Adipose tissue (tissue), 3 donors: ENCODE results near the gene KIF12. TPM values are rescaled to one million over a fixed set of nuclear protein-coding genes. Genes with fewer than 3 reads are reported as not detected.

ENCODE experiments used
- H3K27ac ChIP-seq: one replicate; pipeline ENCODE4 v1.5.1; 2013; ENCODE audit warnings: low read depth, low read length
- WGBS, 3 donors: extraction: QIAGEN DNeasy Blood & Tissue Kit; methylation state at CpG; one replicate each; pipeline ENCODE4 v1.1.7; 2013; 5-methylcytosine and 5-hydroxymethylcytosine counted together
- polyA plus RNA-seq, 3 donors: library from polyadenylated mRNA; stranded (reverse); fragments of 200-250 nt; gene quantifications; one replicate each; pipeline ENCODE4 v1.2.3, GENCODE V29; 2013
- donor health status: healthy with polysubstance abuse.
- donor health status: Bipolar disorder and iron deficiency.
- donor health status: healthy.

The KIF12 gene
- polyA plus RNA-seq, 3 donors, result 0.22 to 38.8 (median 1.0) TPM

DNA sequence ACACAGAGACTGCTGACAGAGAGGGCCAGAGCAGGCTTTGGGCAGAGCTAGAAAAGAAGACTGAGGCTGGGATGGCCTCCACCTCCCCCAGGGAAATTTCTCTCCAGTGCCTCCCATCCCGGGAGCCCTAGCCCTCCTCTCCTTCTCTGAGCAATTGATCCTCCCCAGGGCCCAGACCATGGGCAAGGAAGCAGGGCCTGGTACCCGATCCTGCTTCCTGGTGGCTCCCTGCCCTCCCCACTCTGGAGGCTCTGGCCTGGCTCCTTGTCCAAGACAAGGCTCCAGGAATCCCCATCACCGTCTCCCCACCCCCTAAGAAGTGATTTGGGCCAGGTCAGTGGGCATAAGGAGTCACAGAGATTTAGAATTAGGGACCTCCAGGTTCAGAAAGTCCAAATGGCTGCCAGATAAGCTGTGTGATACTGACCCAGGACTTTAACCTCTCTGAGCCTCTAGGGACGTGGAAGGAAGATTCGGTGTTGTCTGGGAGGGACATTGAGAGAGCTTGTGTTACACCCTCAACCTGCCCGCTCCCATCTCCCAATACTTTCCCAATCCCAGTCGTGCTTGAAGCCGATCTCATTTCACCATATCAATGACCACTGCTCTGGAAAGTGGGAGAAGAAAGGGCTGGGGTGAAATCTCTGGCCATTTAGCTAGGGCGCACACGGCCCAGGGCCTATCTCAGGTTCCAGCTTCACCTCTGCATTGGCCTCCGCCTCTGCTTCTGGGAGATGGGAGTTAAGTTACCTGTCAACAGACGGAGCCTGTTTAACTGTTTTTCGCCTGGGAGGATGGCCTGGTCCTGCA lies 25.8 kb upstream of the KIF12 start:
- WGBS, 3 donors, result 81 to 91% (median 83%) methylated on average over 13 of the region's 13 CpGs

DNA sequence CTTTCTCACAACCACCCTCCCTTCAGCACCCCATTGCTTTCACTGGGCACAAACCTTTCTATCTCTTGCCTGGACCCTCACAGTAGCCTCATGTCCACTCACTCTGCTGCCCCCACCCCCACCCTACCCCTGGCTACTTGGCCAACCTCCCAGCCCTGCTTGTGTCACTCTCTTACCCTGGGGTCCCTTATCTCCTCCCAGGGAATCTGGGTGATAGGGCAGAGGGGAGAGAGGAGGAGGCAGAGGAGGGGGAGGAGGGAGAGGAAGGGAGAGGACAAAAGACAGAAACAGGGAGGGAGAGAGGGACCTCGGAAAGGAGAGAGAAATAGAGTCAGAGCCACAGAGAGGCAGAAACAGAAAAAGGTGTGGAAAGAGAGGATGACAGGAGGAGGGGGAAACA lies 25.0 kb upstream of the KIF12 start:
- H3K27ac ChIP-seq, result no peak overlapping the region
- WGBS, 3 donors, result 35 to 63% (median 43%) methylated on average over 1 of the region's 1 CpG

More for the DNA sequence above, 25.8 kb upstream of the KIF12 start:
- H3K27ac ChIP-seq, result no peak overlapping the region

DNA sequence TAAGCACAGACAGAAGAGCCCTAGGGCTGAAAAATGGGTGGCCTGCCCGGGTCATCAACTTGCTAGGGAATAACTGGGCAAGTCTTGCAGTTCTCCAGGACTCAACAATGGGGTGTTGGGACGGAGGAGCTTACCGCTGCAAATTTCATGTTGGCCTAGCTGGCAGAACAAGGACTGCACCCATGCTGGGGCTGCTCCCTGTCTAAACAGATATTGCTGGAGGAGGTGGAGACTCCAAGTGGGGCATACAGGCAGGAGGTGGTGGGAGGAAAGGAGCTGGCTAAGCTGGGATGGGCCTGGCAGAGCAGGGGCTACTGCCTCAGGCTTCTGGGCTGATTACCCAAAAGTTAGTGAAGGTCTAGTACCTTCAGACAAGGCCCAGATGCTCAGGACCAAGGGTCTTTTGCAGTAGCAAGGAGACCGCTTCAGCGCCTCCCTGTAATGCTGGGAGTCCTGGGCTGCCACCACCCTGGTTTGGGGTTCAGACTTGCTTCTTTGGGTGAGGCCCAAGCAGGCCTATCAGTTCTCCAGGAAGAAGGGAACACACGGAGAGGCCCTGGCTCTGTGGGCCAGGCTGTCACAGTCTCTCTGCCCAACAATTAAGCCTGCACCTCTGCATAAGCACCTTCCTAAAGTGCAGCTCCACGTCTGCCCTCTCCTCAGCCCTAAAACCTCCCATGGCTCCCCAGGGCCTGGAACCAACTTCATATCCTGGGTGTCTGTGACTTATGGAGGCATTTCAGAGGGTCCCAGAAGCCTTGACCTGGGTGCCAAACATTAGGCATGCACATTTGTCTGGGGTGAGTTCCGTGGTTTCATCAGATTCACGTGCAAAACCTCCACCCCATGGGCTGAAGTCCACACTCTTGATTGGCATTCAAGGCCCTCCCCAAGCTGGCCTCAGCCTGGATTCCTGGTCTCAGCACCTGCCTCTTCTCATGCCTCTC lies 24.2 kb upstream of the KIF12 start:
- 80 to 86% (median 82%) methylated on average over 9 of the region's 9 CpGs for WGBS, 3 donors
- H3K27ac ChIP-seq, result no peak overlapping the region

DNA sequence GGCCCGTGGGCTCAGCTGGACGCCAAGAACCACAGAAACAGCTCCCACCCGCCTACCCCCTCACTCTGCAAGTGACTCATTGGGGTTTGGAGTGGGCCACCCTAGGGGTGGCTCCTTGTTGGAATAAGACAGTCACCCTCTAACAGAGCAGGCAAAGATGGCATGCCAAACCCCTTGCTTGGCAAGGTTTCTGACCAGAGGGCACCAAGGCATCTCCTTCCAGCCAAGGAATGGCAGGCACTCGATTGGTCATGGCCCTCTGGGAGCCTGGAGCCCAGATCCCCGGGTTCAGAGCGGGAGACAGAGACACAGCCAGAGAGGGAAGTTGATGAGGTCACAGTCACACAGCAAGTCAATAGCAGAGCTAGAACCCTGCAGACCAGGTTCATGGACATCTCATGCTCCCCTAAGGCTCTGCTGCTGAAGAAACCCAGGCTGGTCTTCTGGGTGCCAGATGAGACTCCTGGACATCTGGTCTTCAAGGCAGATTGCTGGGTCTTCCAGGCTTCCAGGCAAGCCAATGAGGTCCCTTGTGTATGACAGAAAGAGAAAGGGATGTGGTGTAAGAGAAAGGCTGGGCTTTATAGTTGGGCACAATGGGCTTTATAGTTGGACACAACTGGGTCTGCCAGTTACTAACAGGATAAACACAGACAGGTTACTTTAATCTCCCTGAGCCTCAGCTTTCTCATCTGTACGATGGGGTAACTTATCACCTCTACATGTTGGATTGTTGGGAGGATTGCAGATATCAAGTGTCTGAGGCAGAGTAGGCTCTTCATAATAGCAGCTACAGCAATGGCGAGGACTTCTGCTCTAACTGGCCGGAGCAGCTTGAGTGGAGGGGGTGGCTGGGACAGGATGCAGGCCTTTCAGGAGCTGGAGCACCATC lies 23.3 kb upstream of the KIF12 start:
- H3K27ac ChIP-seq, result no peak overlapping the region
- 82 to 91% (median 87%) methylated on average over 9 of the region's 9 CpGs for WGBS, 3 donors

DNA sequence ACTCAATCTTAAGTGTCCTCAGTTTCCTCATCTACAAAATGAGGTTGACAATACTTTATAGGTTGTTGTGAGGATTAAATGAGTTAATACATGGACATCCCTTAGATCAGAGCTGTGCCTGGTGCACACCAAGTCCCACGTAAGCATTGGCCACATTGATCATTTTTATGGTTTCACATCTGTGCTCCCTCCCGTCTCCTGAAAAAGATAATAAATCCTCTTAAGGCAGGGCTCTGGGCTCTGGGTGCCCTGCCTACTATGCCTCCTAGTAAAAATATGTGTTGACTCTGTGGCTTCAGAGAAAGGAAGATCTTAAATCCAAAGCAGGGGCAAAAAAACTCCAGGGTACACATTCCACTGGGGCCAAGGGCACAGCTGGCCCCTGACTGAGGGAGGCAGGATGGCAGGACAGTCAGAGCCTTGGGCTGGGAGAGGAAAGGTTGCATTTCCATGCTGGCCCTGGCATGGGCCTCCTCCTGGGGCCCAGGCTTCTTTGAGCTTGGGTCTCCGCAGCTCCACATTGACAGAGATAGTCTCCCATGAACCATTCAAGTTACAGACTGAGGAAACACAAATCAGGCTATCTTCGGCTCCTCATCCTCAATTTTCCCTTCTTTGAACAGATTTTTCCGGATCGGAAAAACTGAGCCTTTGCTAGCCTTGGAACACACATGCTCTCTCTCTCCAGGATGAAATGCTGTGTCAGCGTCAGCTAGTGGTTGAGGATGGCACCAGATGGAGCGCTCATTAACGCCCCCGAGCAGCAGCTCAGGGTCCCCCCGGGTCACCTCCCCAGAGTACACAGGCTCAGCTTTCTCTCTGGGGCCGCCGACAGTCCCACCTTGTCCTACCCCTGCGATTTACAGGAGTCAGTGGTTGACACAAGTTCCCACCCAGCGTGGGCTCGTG lies 22.4 kb upstream of the KIF12 start:
- no peak overlapping the region for H3K27ac ChIP-seq
- WGBS, 3 donors, result 79 to 88% (median 81%) methylated on average over 16 of the region's 16 CpGs

DNA sequence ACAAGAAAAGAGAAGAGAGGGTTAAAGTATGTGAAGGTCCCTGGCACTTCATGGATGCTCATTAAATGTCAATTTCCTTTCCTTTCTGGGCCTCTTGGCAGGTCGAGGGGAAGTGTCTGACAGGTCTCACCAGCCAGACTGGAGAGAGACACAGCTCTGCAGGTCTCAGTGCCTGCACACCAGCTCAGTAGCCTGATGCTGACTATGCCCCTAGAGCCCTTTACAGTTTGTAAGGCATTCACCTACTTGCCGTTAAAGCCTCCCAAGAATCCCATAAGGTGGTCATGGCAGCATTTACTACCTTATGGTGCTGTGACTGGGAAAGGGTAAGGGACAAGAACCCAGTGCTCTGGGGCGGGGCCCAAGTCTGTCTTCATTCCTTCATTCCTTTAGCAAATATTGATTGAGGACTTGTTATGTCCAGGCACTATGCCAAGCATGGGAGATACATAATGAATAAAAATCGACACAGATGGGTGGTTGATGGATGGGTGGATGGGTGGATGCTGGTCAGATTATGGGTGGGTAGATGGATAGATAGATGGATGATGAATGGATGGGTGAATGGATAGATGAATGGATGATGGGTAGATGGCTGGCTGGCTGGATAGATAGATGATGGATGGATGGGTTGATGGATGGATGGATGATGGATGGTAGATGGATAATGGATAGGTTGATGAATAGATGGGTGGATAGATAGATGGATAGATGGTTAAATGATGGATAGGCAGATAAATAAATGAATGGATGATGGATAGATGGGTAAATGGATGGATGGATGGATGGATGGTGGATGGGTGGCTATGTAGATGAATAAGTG lies 21.3 kb upstream of the KIF12 start:
- no peak overlapping the region for H3K27ac ChIP-seq
- 36 to 67% (median 59%) methylated on average over 4 of the region's 4 CpGs for WGBS, 3 donors

DNA sequence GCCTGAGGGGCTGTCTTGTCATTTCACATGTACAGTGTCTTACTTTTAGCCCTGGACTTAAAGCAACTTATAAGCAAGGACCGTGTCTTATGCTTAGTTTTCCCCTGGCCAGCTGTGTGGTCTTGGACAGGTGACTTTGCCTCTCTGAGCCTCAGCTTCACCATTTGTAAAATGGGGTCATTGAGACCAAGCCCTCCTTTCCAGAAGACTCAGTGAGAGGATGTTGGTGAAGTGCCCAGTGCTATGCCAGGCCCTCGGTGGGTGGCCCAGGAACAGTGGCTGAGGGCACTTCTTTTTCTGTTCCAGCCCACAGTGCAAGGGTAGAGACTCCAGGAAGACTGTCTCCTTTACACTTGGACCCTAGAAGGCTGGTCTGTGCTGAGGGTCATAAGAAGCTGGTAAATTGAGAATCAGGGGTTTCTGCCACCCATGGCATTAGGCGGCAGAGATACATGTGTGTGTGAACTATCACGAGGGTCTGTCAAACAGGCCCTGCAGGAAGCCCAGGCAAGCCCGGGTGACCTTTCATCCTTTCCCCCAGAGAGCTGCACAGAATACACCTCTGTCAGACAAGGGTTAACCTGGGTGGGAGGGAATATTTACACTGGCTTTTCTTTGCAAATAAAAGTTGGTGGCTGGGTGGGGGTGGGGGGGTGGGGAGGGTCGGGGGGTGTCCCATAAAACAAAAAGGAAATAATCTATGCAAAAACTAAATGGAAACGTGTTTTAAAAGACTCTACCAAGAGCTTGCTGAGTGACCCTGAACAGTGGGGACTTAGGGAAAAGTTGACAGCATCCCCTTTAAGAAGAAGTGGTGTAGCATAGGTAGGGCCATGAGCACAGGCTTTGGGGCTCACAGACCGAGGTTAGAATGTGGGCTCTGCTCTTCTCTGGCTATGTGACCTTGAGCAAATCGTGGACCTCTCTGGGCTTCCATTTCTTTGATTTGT lies 20.4 kb upstream of the KIF12 start:
- WGBS, 3 donors, result 35 to 60% (median 60%) methylated on average over 9 of the region's 9 CpGs
- H3K27ac ChIP-seq, result no peak overlapping the region

DNA sequence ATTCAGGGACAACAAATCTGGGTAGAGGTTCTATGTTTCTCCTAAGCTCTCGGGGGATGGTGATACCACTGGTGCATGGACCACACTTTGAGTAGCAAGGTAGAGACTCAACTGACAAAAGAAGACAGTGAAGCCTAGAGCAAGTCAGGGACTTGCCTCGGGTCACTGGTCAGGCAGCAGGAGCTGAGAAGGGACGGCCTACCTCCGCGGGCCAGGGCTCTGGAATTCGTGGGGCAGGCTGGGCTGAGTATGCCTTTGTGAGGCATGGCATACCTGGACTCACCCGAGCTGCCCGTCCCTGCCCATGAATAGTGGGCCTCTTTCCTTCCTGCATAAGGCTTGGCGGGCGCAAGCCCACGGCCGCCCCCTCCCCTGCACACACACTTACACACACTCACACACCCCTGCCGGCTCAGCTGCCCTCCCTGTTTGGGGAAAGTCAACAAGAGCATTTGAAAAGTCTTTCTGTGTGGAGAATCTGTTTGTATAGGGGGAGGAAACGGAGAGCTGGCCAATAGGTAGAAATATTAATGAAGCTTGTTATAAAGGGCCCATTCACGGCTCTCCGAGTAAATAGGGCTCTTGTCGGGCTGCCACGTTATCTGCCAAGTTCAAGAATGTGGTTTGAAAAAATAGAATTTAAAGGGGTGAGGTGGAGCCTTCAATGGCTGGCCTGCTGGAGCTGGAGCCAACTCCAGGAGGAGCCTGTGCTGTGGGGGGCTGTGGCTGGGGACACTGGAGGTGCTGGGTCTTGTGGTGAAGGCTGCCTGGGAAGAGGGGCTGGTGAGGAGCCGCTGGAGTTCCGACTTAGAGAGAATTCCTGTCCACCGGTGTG lies 19.1 kb upstream of the KIF12 start:
- WGBS, 3 donors, result 45 to 69% (median 68%) methylated on average over 21 of the region's 21 CpGs
- no peak overlapping the region for H3K27ac ChIP-seq

DNA sequence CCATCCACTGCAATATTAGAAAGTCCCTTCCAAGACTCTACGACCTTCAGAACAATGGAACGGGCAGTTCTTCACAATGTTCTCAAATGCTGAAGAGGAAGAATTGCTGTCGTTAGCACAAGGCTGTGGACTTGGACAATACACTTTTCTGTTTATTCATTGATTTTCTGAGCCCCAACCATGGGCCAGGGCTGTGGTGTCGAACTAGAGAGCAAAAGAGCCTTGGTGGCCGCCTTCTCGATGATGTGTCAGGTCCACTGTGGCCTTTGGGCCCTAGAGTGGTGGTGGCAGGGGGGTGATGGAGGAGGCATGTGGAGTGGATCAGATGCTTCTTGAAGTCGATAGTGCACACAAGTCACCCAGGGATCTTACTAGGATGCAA lies 18.5 kb upstream of the KIF12 start:
- WGBS, 3 donors, result 81 to 94% (median 88%) methylated on average over 7 of the region's 7 CpGs

DNA sequence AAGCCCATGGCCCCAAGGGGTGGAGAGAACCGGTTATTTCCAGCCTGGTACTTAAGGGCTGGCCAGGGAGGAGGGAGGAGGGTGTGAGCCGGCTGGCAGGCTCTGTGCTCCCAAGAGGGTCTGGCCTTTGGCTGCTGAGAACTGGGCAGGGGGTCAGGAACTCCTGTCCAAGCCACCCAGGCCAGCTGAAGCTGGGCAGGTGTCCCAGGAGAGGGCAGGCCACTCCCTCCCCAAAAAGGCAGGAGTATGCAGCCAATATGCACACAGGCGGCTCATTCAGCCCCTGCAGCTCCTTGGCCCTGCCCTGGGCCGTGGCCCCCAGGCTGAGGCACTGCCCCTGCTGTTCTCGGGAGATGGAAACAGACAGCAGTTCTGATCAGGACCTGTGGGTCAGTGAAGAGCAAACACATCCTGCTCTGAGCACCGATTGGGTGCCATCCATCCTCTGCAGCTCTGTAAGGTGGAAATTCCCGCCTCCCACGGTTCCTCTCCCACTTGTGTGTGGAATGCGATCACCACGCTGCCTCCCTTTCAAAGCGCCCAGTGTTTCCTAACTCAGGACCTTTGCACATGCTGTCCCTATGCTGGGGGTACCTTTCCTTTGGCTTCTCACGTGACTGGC lies 17.1 kb upstream of the KIF12 start:
- WGBS, 3 donors, result 61 to 77% (median 74%) methylated on average over 12 of the region's 12 CpGs
- H3K27ac ChIP-seq, result no peak overlapping the region

More for the DNA sequence above, 18.5 kb upstream of the KIF12 start:
- no peak overlapping the region for H3K27ac ChIP-seq

DNA sequence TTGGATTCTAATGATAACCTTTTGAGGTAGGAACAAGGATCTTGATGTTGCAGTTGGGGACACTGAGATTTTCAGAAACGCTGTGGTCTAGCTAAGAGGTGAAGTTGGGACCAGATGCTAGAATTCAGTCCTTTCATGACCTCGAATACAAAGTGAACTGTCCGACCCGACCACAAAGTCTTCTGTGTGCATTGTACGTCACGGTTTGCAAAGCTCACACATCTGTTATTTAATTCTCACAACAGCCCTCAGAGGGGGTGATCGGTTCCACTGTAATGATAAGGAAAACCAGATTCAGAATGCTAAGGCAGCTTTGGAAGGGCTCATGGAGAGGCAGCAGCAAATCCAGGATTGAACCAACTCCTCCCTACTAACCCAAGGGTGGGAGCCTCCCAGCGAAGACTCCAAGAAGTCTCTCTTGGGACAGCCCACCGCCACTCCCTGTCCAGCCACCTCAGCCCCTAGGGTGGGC lies 16.6 kb upstream of the KIF12 start:
- 72 to 79% (median 77%) methylated on average over 9 of the region's 9 CpGs for WGBS, 3 donors
- no peak overlapping the region for H3K27ac ChIP-seq

DNA sequence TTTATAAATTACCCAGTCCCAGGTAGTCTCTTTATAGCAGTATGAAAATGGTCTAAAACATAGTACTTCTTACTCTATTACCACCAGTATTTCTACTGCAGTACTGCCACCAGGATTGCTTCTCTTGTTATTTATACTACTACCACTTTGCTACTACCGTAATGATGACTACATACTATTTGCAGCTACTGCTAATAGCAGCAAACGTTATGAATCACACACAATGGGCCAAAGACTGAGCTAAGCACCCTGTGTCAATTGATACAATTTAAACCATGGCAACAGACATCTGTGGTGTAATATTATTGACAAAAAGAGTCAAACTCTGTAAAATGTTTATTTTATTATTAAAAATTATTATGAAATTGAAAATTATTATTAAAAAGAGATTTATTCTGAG lies 15.3 kb upstream of the KIF12 start:
- 39 to 58% (median 57%) methylated on average over 2 of the region's 2 CpGs for WGBS, 3 donors
- no peak overlapping the region for H3K27ac ChIP-seq

DNA sequence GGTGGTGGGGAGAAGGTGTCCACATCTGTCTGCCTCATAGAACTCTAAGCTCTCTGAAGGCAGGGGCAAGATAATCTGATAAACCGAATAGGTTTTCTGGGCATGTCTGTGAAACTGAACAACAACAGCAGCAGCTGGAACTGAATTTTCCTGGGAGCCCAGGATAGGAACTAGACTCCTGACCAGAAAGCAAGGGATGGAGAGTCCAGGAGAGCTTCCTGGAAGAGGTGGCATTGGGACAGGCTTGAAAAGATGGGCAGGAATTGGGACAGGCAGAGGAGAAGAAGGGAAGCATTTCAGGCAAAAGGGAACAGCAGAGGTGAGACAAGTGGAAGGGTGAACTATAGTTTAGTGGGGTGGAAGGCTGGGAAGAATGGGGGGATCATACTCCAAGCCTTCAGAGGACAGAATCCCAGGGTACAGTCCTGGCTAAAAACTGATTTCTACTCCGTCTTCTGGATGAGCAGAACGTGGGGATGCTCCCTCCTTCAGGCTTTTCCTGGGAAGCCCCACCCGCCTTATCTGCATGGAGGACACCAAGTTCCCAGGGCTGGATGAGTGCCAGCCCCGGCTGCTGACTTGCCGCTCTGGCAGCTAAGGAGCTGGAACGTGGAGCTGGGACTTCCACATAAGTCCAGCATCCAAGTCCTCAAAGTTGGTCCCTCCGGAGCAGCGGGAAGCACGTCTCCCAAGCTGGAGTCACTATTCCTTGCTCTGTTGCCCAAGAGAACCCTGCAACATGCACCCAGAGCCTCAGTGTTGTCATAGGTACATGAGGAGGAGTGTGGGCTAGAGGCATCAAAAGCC lies 13.9 kb upstream of the KIF12 start:
- WGBS, 3 donors, result 36 to 38% (median 37%) methylated on average over 10 of the region's 10 CpGs
- H3K27ac ChIP-seq, result no peak overlapping the region

DNA sequence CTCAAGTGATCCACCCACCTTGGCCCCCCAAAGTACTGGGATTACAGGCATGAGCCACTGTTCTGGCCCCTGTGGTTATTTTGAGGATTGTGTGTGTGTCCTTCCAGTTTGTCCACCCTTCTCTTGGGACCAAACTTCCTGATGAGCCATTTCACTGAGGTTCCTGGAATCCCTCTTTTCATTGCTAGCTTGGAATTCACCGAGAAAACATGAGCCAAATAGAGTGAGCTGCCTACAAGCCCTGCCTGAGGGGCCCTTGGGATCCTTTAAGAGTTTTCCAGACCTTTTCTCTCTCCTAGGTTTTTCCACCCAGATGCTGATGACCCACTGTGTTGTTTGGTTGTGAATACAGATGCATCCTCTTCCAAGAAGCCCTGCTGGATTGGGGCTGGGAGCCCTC lies 13.2 kb upstream of the KIF12 start:
- H3K27ac ChIP-seq, result no peak overlapping the region

More for the DNA sequence above, 13.2 kb upstream of the KIF12 start:
- 52 to 82% (median 56%) methylated on average over 1 of the region's 1 CpG for WGBS, 3 donors
